Smooth muscle cell (in vitro differentiated cells): Measurements from ENCODE around the gene PRRC2C. TPM values are rescaled to one million over a fixed set of nuclear protein-coding genes. Genes with fewer than 3 reads are reported as not detected.

Source experiments
- DNase-seq: peaks from one replicate; lab custom pipeline; 2025; ENCODE audit not compliant: unreplicated experiment; lab: John Stamatoyannopoulos, UW
- H2AFZ ChIP-seq: fragments of 200-600 bp; sonication (generic); 2 replicates; pipeline ENCODE4 v1.6.0; 2016; ENCODE audit warnings: antibody characterized with exemption, low read depth, mild to moderate bottlenecking
- H3F3A ChIP-seq: fragments of 200-600 bp; sonication (generic); 2 replicates; pipeline ENCODE4 v1.6.0; 2017; ENCODE audit warnings: antibody characterized with exemption, low read depth
- H3K27ac ChIP-seq: fragments of 200-600 bp; sonication (generic); 2 replicates; pipeline ENCODE4 v1.5.1; 2016; ENCODE audit warnings: low read depth, mild to moderate bottlenecking
- H3K27me3 ChIP-seq: fragments of 200-600 bp; sonication (generic); 2 replicates; pipeline ENCODE4 v1.6.1; 2016; ENCODE audit warnings: low read depth, mild to moderate bottlenecking
- H3K36me3 ChIP-seq: fragments of 200-600 bp; sonication (generic); 2 replicates; pipeline ENCODE4 v1.5.1; 2016; ENCODE audit warnings: low read depth
- H3K4me1 ChIP-seq: fragments of 200-600 bp; sonication (generic); 2 replicates; pipeline ENCODE4 v1.5.1; 2016; ENCODE audit warnings: low read depth
- H3K4me2 ChIP-seq: fragments of 200-600 bp; sonication (generic); 2 replicates; pipeline ENCODE4 v1.6.0; 2016; ENCODE audit warnings: mild to moderate bottlenecking
- H3K4me3 ChIP-seq: fragments of 200-600 bp; sonication (generic); 2 replicates; pipeline ENCODE4 v1.5.1; 2016; ENCODE audit warnings: mild to moderate bottlenecking
- H3K79me2 ChIP-seq: fragments of 200-600 bp; sonication (generic); 2 replicates; pipeline ENCODE4 v1.6.0; 2016; ENCODE audit warnings: low read depth, mild to moderate bottlenecking
- H3K9ac ChIP-seq: fragments of 200-600 bp; sonication (generic); 2 replicates; pipeline ENCODE4 v1.6.0; 2016; ENCODE audit warnings: low read depth
- H3K9me3 ChIP-seq: fragments of 200-600 bp; sonication (generic); replicated peaks from 2 replicates; pipeline ENCODE4 v1.5.1; 2016; ENCODE audit warnings: low read depth
- H4K20me1 ChIP-seq: fragments of 200-600 bp; sonication (generic); 2 replicates; pipeline ENCODE4 v1.6.0; 2016; ENCODE audit warnings: low read depth
- WGBS: methylation state at CpG from one replicate; pipeline ENCODE4 v1.1.7; 2016; ENCODE audit warnings: low lambda C conversion rate; 5-methylcytosine and 5-hydroxymethylcytosine counted together
- polyA plus RNA-seq: library from polyadenylated mRNA; unstranded; fragments of >200 nt; fragmentation: Nextera tagmentation; extraction: Ambion mirVana; gene quantifications from 2 replicates; pipeline ENCODE4 v1.2.1, GENCODE V29; 2016
- total RNA-seq: library from RNA; depleted of rRNA; stranded (reverse); fragments of >200 nt; gene quantifications from 2 replicates; pipeline ENCODE4 v1.2.3, GENCODE V29; 2014
- TF ChIP-seq, protein P1 (sequence below): fragments of 200-600 bp; sonication (generic); IDR thresholded peaks from 2 replicates; pipeline ENCODE4 v1.5.1; 2017; ENCODE audit warnings: borderline replicate concordance, mild to moderate bottlenecking, antibody characterized with exemption; ENCODE audit not compliant: insufficient read depth, poor library complexity, severe bottlenecking

PRRC2C gene
- total and polyA plus RNA-seq, 2 experiments from 2014 or later = 89.8 to 106 TPM

GRCh38 chr1:171581766-171582165, 96.4 kb downstream of the PRRC2C start:
- Histone ChIP-seq H3K27me3 (no peaks in the 10 kb centered on the region), H3K36me3 (peaks cover 48% of the 10 kb centered on the region), H3K27ac (no peak overlapping the region), H4K20me1 (peaks cover 7% of the 10 kb centered on the region), H3K9ac (no peak overlapping the region), H3K9me3 (no peaks in the 10 kb centered on the region), H3K4me2 (no peak overlapping the region), H3K4me3 (no peak overlapping the region), H3K4me1 (no peaks in the 10 kb centered on the region), H3K79me2 (peaks cover 4% of the 10 kb centered on the region), H2AFZ (no peak overlapping the region), H3F3A (no peaks in the 10 kb centered on the region)
- TF ChIP-seq, protein P1, sequence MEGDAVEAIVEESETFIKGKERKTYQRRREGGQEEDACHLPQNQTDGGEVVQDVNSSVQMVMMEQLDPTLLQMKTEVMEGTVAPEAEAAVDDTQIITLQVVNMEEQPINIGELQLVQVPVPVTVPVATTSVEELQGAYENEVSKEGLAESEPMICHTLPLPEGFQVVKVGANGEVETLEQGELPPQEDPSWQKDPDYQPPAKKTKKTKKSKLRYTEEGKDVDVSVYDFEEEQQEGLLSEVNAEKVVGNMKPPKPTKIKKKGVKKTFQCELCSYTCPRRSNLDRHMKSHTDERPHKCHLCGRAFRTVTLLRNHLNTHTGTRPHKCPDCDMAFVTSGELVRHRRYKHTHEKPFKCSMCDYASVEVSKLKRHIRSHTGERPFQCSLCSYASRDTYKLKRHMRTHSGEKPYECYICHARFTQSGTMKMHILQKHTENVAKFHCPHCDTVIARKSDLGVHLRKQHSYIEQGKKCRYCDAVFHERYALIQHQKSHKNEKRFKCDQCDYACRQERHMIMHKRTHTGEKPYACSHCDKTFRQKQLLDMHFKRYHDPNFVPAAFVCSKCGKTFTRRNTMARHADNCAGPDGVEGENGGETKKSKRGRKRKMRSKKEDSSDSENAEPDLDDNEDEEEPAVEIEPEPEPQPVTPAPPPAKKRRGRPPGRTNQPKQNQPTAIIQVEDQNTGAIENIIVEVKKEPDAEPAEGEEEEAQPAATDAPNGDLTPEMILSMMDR = no peak
- DNase-seq = no peak

GRCh38 chr1:171582589-171582988, 97.3 kb downstream of the PRRC2C start:
- Histone ChIP-seq H4K20me1 (peaks cover 6% of the 10 kb centered on the region), H3K27ac (no peak overlapping the region), H3K9ac (no peak overlapping the region), H3K27me3 (no peaks in the 10 kb centered on the region), H3K4me2 (no peak overlapping the region), H3K4me1 (no peaks in the 10 kb centered on the region), H3K9me3 (no peaks in the 10 kb centered on the region), H2AFZ (no peak overlapping the region), H3K79me2 (peaks cover 4% of the 10 kb centered on the region), H3K4me3 (no peak overlapping the region), H3F3A (no peaks in the 10 kb centered on the region), H3K36me3 (peaks cover 45% of the 10 kb centered on the region)
- TF ChIP-seq, protein P1 = no peak
- WGBS = 97% methylated on average over 2 of the region's 2 CpGs
- DNase-seq = no peak

- H3K9me3 ChIP-seq = no peaks in the 10 kb centered on the region
- H2AFZ ChIP-seq = no peak overlapping the region
- H3K4me1 ChIP-seq = no peaks in the 10 kb centered on the region
- no peaks in the 10 kb centered on the region for H3K27me3 ChIP-seq
- no peak for DNase-seq
- no peaks in the 10 kb centered on the region for H3F3A ChIP-seq
- no peak overlapping the region for H3K4me3 ChIP-seq
- peaks cover 6% of the 10 kb centered on the region for H4K20me1 ChIP-seq
- H3K9ac ChIP-seq = no peak overlapping the region
- H3K36me3 ChIP-seq = peaks cover 35% of the 10 kb centered on the region
- 96% methylated on average over 1 of the region's 1 CpG for WGBS
- no peak overlapping the region for H3K27ac ChIP-seq
- H3K4me2 ChIP-seq = no peak overlapping the region
- peaks cover 4% of the 10 kb centered on the region for H3K79me2 ChIP-seq
- TF ChIP-seq, protein P1 = no peak
Measured at GRCh38 chr1:171583591-171584201, 98.4 kb downstream of the PRRC2C start.

DNA sequence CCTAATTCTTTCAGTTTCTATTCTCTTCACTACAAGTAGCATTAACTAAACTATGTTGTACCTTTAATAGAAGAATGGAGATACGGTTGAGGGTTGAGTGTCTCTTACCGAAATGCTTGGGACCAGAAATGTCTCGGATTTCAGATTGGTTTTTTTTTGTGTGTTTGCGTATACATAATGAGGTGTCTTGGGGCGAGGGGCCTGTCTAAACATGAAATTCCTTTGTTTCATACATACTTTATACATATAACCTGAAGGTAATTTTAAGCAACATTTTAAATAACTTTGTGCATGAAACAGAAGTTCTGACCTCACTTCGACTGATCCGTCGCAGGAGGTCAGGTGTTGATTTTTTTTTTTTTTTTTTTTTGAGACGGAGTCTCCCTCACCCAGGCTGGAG, 100.4 kb downstream of the PRRC2C start:
- H3K4me2 ChIP-seq = no peak overlapping the region
- DNase-seq = no peak
- H3K79me2 ChIP-seq = no peaks in the 10 kb centered on the region
- no peak overlapping the region for H3K4me3 ChIP-seq
- H3K9ac ChIP-seq = no peak overlapping the region
- no peaks in the 10 kb centered on the region for H3K4me1 ChIP-seq
- H4K20me1 ChIP-seq = peaks cover 9% of the 10 kb centered on the region
- H3K36me3 ChIP-seq = peaks cover 22% of the 10 kb centered on the region
- no peak overlapping the region for H2AFZ ChIP-seq
- WGBS = 99% methylated on average over 9 of the region's 9 CpGs
- H3K27me3 ChIP-seq = no peaks in the 10 kb centered on the region
- H3K9me3 ChIP-seq = no peaks in the 10 kb centered on the region
- no peak overlapping the region for H3K27ac ChIP-seq
- H3F3A ChIP-seq = peaks cover 5% of the 10 kb centered on the region
- TF ChIP-seq, protein P1 = no peak
